Heart left ventricle (tissue), 16 donors: Measurements from ENCODE around the gene PTPRN2. TPM values are rescaled to one million over a fixed set of nuclear protein-coding genes. Genes with fewer than 3 reads are reported as not detected.

Source experiments
- ATAC-seq, 4 donors: fragments of 200-7000 bp; cut with Tn5 transposase; one replicate each; pipeline ENCODE4 v1.9.1; 2020 to 2022; ENCODE audit warnings: moderate library complexity in 4 of 4, mild to moderate bottlenecking in 3 of 4, moderate number of reproducible peaks in 1 of 4
- DNase-seq, 5 donors: peaks; one replicate each; pipeline ENCODE4 v3.0.0-alpha.2; 2020
- H3K27ac ChIP-seq, 12 donors: fragments of 200-600 bp; sonication (generic) in 4 of 12; one replicate each; pipeline versions ENCODE4 v1.5.0 to v1.8.0; 2016 to 2022; ENCODE audit warnings: mild to moderate bottlenecking in 2 of 12
- H3K27me3 ChIP-seq, 9 donors: fragments of 200-600 bp; sonication (generic) in 2 of 9; one replicate each; pipeline versions ENCODE4 v1.5.1 to v1.8.0; 2016 to 2022; ENCODE audit warnings: mild to moderate bottlenecking in 3 of 9
- H3K36me3 ChIP-seq, 9 donors: fragments of 200-600 bp; sonication (generic) in 2 of 9; one replicate each; pipeline versions ENCODE4 v1.5.0 to v1.8.0; 2018 to 2022; ENCODE audit warnings: mild to moderate bottlenecking in 2 of 9
- H3K4me1 ChIP-seq, 12 donors: fragments of 200-600 bp; sonication (generic) in 4 of 12; one replicate each; pipeline versions ENCODE4 v1.5.0 to v1.8.0; 2016 to 2022; ENCODE audit warnings: mild to moderate bottlenecking in 3 of 12
- H3K4me3 ChIP-seq, 12 donors: fragments of 200-600 bp; sonication (generic) in 4 of 12; one replicate each; pipeline versions ENCODE4 v1.5.0 to v1.8.0; 2017 to 2022; ENCODE audit warnings: mild to moderate bottlenecking in 9 of 12, moderate library complexity in 4 of 12
- H3K9me3 ChIP-seq, 12 donors: fragments of 200-600 bp; sonication (generic) in 4 of 12; one replicate each; pipeline versions ENCODE4 v1.5.0 to v1.8.0; 2016 to 2022; ENCODE audit warnings: mild to moderate bottlenecking in 1 of 12
- POLR2A ChIP-seq, 2 donors: fragments of 450-650 bp; IDR thresholded peaks; one replicate each; pipeline ENCODE4 v1.6.1; 2017; ENCODE audit warnings: antibody characterized with exemption in 2 of 2, mild to moderate bottlenecking in 2 of 2, moderate library complexity in 2 of 2
- WGBS, 4 donors: extraction: QIAGEN DNeasy Blood & Tissue Kit in 2 of 4; methylation state at CpG; one replicate each; pipeline versions ENCODE4 v1.1.5 to v1.1.7; 2013 to 2018; 5-methylcytosine and 5-hydroxymethylcytosine counted together
- intact Hi-C, 10 donors: fragments of 100-400 bp; cut with DNase I; formaldehyde crosslinking; loops; one replicate each; pipeline versions ENCODE4 v1.11.1 to v1.14.2; 2022
- polyA plus RNA-seq, 2 donors: library from polyadenylated mRNA; stranded (reverse); fragments of 200-250 nt; gene quantifications; one replicate each; pipeline ENCODE4 v1.2.3, GENCODE V29; 2013
- total RNA-seq, 9 donors: library from RNA; depleted of rRNA in 2 of 9; stranded (reverse); fragments of >200 nt in 2 of 9; fragmentation: NEBNext Ultra II Directional in 3 of 9; extraction: Animal tissue kit (Norgen Biotek cat#: 25700) in 3 of 9; gene quantifications; one replicate each; pipeline versions ENCODE4 v1.1.0 to v1.2.4, GENCODE V29; 2016 to 2023
- TF ChIP-seq, protein P1 (sequence below), 12 donors: fragments of 200-600 bp; sonication (generic) in 4 of 12; IDR thresholded peaks; one replicate each; pipeline versions ENCODE4 v1.5.0 to v1.8.0; 2018 to 2022; ENCODE audit warnings: antibody characterized with exemption in 12 of 12, mild to moderate bottlenecking in 5 of 12
- donor health status: ischemic (EF 13 %, LVEDD 7.1; RV severe dilation, severe dysfunction).
- donor health status: healthy with polysubstance abuse.
- donor health status: DM: no; HTN: yes; CAD: no.
- donor health status: DM: no; HTN: no; CAD: no.
- donor health status: ischemic (EF 25% LVEDD 6.9; RV normal size, moderate dysfunction).
- donor health status: ischemic (EF 25% LVEDD 5.7; RV mildly dilated, moderate dysfunction).
- donor health status: healthy.
- donor health status: DM: yes; HTN: yes; CAD: no.
- donor health status: ischemic (EF 35%, LVEDD 5.7; RV mildly dilated, moderate dysfunction).
- donor health status: nonischemic (EF 11% LVEDD 7.7; RV severe dilation, severe dysfunction).
- donor health status: DM: yes; HTN: yes; CAD: no.
- donor health status: PGD.
- donor health status: ischemic (EF 29% LVEDD 5.4; RV normal size, mild dysfunction).
- donor health status: nonischemic (EF 23%, LVEDD 6.1; RV moderate dilation, normal function).

Gene PTPRN2
- total and polyA plus RNA-seq, 11 donors: 0.61 to 2.3 (median 1.3) TPM

DNA sequence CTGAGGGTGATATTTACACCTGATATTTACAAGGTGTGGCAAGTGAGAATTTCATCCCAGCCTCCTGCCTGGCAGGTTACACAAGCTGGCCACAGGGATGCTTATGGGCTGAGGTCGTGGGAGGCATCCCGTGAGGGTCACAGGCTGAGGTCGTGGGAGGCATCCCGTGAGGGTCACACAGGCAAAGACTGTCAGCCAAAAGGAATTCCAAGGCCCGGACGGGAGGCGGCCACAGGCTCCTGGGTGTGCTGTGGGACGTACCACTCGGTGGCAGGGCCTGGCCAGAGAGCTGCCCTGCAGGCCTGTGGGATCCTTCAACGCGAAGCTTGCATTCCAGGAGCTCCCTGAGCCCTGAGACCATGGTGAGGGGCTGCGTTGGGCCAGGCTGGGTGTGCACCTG, 790.3 kb downstream of the PTPRN2 start:
- H3K27ac ChIP-seq: no peak overlapping the region
- DNase-seq: no peak
- H3K4me3 ChIP-seq: no peak overlapping the region
- H3K9me3 ChIP-seq: peaks cover 0 to 5% (median 0%) of the 10 kb centered on the region in 12 donors
- WGBS, 4 donors: 52 to 70% (median 63%) methylated on average over 12 of the region's 12 CpGs
- H3K36me3 ChIP-seq: no peaks in the 10 kb centered on the region
- ATAC-seq: no peak
- no peaks in the 10 kb centered on the region for H3K4me1 ChIP-seq
- intact Hi-C loops: no loop called here
- peaks cover 0 to 11% (median 0%) of the 10 kb centered on the region in 9 donors for H3K27me3 ChIP-seq
- TF ChIP-seq POLR2A (IDR thresholded peaks at IDR 0.05): no peak
- TF ChIP-seq, protein P1, sequence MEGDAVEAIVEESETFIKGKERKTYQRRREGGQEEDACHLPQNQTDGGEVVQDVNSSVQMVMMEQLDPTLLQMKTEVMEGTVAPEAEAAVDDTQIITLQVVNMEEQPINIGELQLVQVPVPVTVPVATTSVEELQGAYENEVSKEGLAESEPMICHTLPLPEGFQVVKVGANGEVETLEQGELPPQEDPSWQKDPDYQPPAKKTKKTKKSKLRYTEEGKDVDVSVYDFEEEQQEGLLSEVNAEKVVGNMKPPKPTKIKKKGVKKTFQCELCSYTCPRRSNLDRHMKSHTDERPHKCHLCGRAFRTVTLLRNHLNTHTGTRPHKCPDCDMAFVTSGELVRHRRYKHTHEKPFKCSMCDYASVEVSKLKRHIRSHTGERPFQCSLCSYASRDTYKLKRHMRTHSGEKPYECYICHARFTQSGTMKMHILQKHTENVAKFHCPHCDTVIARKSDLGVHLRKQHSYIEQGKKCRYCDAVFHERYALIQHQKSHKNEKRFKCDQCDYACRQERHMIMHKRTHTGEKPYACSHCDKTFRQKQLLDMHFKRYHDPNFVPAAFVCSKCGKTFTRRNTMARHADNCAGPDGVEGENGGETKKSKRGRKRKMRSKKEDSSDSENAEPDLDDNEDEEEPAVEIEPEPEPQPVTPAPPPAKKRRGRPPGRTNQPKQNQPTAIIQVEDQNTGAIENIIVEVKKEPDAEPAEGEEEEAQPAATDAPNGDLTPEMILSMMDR (IDR thresholded peaks at IDR 0.05): no peak

DNA sequence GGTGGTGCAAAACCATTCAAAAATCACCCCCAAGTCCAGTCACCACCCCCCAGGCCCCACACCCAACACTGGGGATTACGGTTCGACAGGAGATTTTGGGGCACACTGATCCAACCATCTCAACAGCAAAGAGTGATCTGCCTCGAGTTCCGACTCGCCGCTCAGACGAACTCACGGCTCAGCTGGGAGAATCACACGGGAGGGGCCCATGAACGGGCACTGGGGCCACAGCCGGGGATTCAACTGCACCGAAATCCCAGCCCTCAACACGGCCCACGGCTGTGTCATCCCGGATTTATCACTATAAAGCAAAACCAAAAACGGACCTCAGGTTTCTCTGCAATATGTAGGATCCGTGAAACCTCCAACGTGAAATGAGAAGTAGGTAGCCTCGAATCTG, 790.8 kb downstream of the PTPRN2 start:
- ATAC-seq: no peak
- WGBS, 4 donors: 87 to 93% (median 91%) methylated on average over 17 to 19 of the region's 19 CpGs

DNA sequence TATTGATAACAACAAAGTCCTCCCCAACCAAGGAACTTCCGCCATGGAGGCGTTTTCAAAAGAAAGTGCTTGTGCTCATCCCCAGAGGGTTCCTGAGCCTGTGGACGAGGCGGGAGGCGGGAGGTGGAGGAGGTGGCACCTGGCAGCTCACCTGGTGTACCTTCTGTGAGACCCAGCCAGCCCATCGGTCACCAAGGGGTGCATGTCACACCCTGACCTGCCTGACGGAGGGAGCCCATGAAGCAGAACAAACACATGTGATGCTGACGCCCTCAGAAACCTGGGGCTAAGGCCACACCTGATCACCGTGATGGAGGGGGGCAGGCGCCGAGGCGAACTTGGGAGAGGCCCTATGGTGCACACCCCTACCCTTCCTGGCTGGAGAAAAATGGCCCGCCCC, 792.0 kb downstream of the PTPRN2 start:
- TF ChIP-seq, protein P1 (IDR thresholded peaks at IDR 0.05): no peak
- no peak for TF ChIP-seq POLR2A (IDR thresholded peaks at IDR 0.05)
- Histone ChIP-seq H3K27ac (no peak overlapping the region), H3K36me3 (no peaks in the 10 kb centered on the region), H3K27me3 (peaks cover 0 to 11% (median 0%) of the 10 kb centered on the region in 9 donors), H3K4me1 (no peaks in the 10 kb centered on the region), H3K9me3 (no peaks in the 10 kb centered on the region), H3K4me3 (no peak overlapping the region)
- no peak for ATAC-seq
- no peak for DNase-seq
- intact Hi-C loops: no loop called here
- 82 to 90% (median 87%) methylated on average over 9 to 13 of the region's 13 CpGs for WGBS, 4 donors

More for the DNA sequence above, 790.8 kb downstream of the PTPRN2 start:
- intact Hi-C loops: no loop called here
- Histone ChIP-seq H3K4me1 (no peaks in the 10 kb centered on the region), H3K27ac (no peak overlapping the region), H3K4me3 (no peak overlapping the region), H3K36me3 (no peaks in the 10 kb centered on the region), H3K9me3 (peaks cover 0 to 2% (median 0%) of the 10 kb centered on the region in 12 donors), H3K27me3 (peaks cover 0 to 11% (median 0%) of the 10 kb centered on the region in 9 donors)
- DNase-seq: no peak
- TF ChIP-seq, protein P1 (IDR thresholded peaks at IDR 0.05): no peak
- no peak for TF ChIP-seq POLR2A (IDR thresholded peaks at IDR 0.05)

DNA sequence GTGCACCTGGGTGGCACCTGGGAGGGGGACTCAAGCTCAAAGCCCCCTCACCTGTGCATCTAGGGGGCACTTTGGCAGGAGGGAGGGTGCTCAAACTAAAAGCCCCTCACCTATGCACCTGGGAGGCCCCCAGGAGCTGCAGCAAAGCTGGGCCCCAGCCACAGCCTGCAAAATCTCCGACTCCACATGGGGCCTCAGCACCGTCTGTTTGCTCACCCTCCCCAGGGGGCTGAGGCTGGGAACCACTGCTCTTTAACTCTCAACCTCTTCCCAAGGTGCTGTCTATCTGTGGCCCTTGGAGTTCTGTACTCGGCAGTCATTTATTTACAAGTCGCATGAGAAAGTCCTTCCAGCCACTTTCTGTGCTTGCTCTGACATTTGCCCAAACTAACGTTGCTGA, 792.4 kb downstream of the PTPRN2 start:
- Histone ChIP-seq H3K27me3 (peaks cover 0 to 11% (median 0%) of the 10 kb centered on the region in 9 donors), H3K9me3 (no peaks in the 10 kb centered on the region), H3K36me3 (no peaks in the 10 kb centered on the region), H3K27ac (no peak overlapping the region), H3K4me3 (no peak overlapping the region), H3K4me1 (no peaks in the 10 kb centered on the region)
- intact Hi-C loops: no loop called here
- TF ChIP-seq, protein P1 (IDR thresholded peaks at IDR 0.05): no peak
- no peak for TF ChIP-seq POLR2A (IDR thresholded peaks at IDR 0.05)
- no peak for DNase-seq
- WGBS, 4 donors: 56 to 68% (median 62%) methylated on average over 4 to 5 of the region's 5 CpGs
- ATAC-seq: no peak
